ENCODE results near the gene MVD.

GRCh38 chr16:88691924-88692560, 29.2 kb upstream of the MVD start:
- TF ChIP-seq EP300 (IDR thresholded peaks at IDR 0.05) (no peak), CTCF (IDR thresholded peaks at IDR 0.05) (no peak), POLR2AphosphoS5 (IDR thresholded peaks at IDR 0.05) (no peak), POLR2A (IDR thresholded peaks at IDR 0.05) (no peak)

All from stomach (tissue), 4 donors.